CD14-positive monocyte (primary cell): Measurements from ENCODE around the gene PODN. TPM values are rescaled to one million over a fixed set of nuclear protein-coding genes. Genes with fewer than 3 reads are reported as not detected.

Experiments
- DNase-seq, 3 donors: peaks; one replicate each; pipeline ENCODE4 v3.0.0-alpha.2; 2011 to 2022
- H2AFZ ChIP-seq: 2 replicates; pipeline ENCODE4 v1.6.0; 2012; ENCODE audit warnings: mild to moderate bottlenecking, low read depth, low read length, inconsistent platforms; ENCODE audit not compliant: insufficient read depth, poor library complexity, severe bottlenecking
- H3K27ac ChIP-seq, 2 donors: 1 replicate in 1 of 2; 2 replicates in 1 of 2; pipeline ENCODE4 v1.5.1; 2012 to 2013; ENCODE audit warnings: low read length in 2 of 2, control low read depth in 1 of 2, inconsistent platforms in 1 of 2, low read depth in 1 of 2, mild to moderate bottlenecking in 1 of 2
- H3K27me3 ChIP-seq, 2 donors: one replicate each; pipeline versions ENCODE4 v1.6.0 to v1.6.1; 2011 to 2013; ENCODE audit warnings: low read length in 2 of 2; ENCODE audit not compliant: control insufficient read depth in 2 of 2, insufficient read depth in 2 of 2
- H3K36me3 ChIP-seq, 2 donors: replicated peaks in 1 of 2; 1 replicate in 1 of 2; 2 replicates in 1 of 2; pipeline versions ENCODE4 v1.5.1 to v1.6.1; 2012 to 2013; ENCODE audit warnings: low read length in 2 of 2, control low read depth in 1 of 2, inconsistent platforms in 1 of 2, mild to moderate bottlenecking in 1 of 2; ENCODE audit not compliant: insufficient read depth in 2 of 2, control insufficient read depth in 1 of 2
- H3K4me1 ChIP-seq, 2 donors: 1 replicate in 1 of 2; 2 replicates in 1 of 2; pipeline versions ENCODE4 v1.5.1 to v1.6.1; 2012 to 2013; ENCODE audit warnings: low read length in 2 of 2, control low read depth in 1 of 2, inconsistent platforms in 1 of 2, mild to moderate bottlenecking in 1 of 2, moderate library complexity in 1 of 2; ENCODE audit not compliant: insufficient read depth in 2 of 2, control insufficient read depth in 1 of 2
- H3K4me2 ChIP-seq: replicated peaks from 2 replicates; pipeline ENCODE3; 2012; ENCODE audit warnings: low read length, moderate library complexity, mild to moderate bottlenecking; ENCODE audit not compliant: poor library complexity, severe bottlenecking; ENCODE audit errors: extremely low read depth
- H3K4me3 ChIP-seq, 3 experiments: fragments of 200-600 bp in 1 of 3; sonication (generic) in 1 of 3; replicated peaks in 1 of 3; 1 replicate in 2 of 3; 2 replicates in 1 of 3; pipeline ENCODE4 v1.5.1; 2011 to 2013; ENCODE audit warnings: low read length in 3 of 3, mild to moderate bottlenecking in 3 of 3, control low read depth in 2 of 3, low read depth in 2 of 3, inconsistent platforms in 1 of 3, moderate library complexity in 1 of 3
- H3K79me2 ChIP-seq: 2 replicates; pipeline ENCODE4 v1.6.0; 2012; ENCODE audit warnings: mild to moderate bottlenecking, control low read depth, inconsistent platforms, low read length, moderate library complexity; ENCODE audit not compliant: insufficient read depth
- H3K9ac ChIP-seq: 2 replicates; pipeline ENCODE4 v1.6.0; 2017; ENCODE audit warnings: low read length, mild to moderate bottlenecking; ENCODE audit not compliant: insufficient read depth, poor library complexity, severe bottlenecking
- H3K9me3 ChIP-seq, 2 donors: replicated peaks in 1 of 2; 1 replicate in 1 of 2; 2 replicates in 1 of 2; pipeline versions ENCODE4 v1.5.1 to v1.6.1; 2012 to 2013; ENCODE audit warnings: low read length in 2 of 2, control low read depth in 1 of 2; ENCODE audit not compliant: control insufficient read depth in 1 of 2, insufficient read depth in 1 of 2
- H4K20me1 ChIP-seq: 2 replicates; pipeline ENCODE4 v1.6.0; 2012; ENCODE audit warnings: mild to moderate bottlenecking, low read length, control low read depth, moderate library complexity; ENCODE audit not compliant: insufficient read depth
- H3K27ac Mint-ChIP-seq, 7 donors: one replicate each; pipeline ENCODE4 v1.8.0; 2020; ENCODE audit warnings: mild to moderate bottlenecking in 7 of 7, mixed read lengths in 7 of 7, moderate library complexity in 6 of 7, inconsistent platforms in 2 of 7
- H3K27me3 Mint-ChIP-seq, 3 donors: one replicate each; pipeline ENCODE4 v1.8.0; 2021 to 2022; ENCODE audit warnings: low read depth in 3 of 3, mild to moderate bottlenecking in 3 of 3, mixed read lengths in 3 of 3, moderate library complexity in 3 of 3, inconsistent platforms in 1 of 3
- H3K36me3 Mint-ChIP-seq, 2 donors: one replicate each; pipeline ENCODE4 v1.8.0; 2020; ENCODE audit warnings: mixed read lengths in 2 of 2, inconsistent platforms in 1 of 2, mild to moderate bottlenecking in 1 of 2
- H3K4me1 Mint-ChIP-seq: one replicate; pipeline ENCODE4 v1.8.0; 2020; ENCODE audit warnings: mild to moderate bottlenecking, mixed read lengths
- H3K4me3 Mint-ChIP-seq, 2 donors: one replicate each; pipeline ENCODE4 v1.8.0; 2020; ENCODE audit warnings: mild to moderate bottlenecking in 2 of 2, mixed read lengths in 2 of 2, moderate library complexity in 1 of 2
- H3K9me3 Mint-ChIP-seq, 7 donors: one replicate each; pipeline ENCODE4 v1.8.0; 2020 to 2022; ENCODE audit warnings: mixed read lengths in 7 of 7, mild to moderate bottlenecking in 6 of 7, moderate library complexity in 6 of 7, inconsistent platforms in 2 of 7
- WGBS: methylation state at CpG from one replicate; pipeline ENCODE4 v1.1.5; 2013; ENCODE audit warnings: missing lambda C conversion rate; ENCODE audit not compliant: insufficient coverage; 5-methylcytosine and 5-hydroxymethylcytosine counted together
- intact Hi-C, 2 donors: fragments of 100-400 bp; cut with micrococcal nuclease; formaldehyde crosslinking; loops; one replicate each; pipeline versions ENCODE4 v1.15.0 to v1.15.1; 2023
- polyA plus RNA-seq, 3 donors: library from polyadenylated mRNA; depleted of rRNA in 1 of 3; unstranded in 2 of 3; stranded (reverse) in 1 of 3; fragments of 300-500 nt in 2 of 3; fragments of >200 nt in 1 of 3; fragmentation: Illumina TruSeq in 2 of 3; gene quantifications; 1 replicate in 2 of 3; 2 replicates in 1 of 3; pipeline ENCODE4 v1.2.3, GENCODE V29; 2012 to 2021
- TF ChIP-seq, protein P1 (sequence below): fragments of 200-600 bp; IDR thresholded peaks from one replicate; pipeline ENCODE4 v1.8.0; 2022; ENCODE audit warnings: antibody characterized with exemption, mild to moderate bottlenecking

The PODN gene
- polyA plus RNA-seq, 3 donors = not detected

- Histone ChIP-seq H3K9me3 (no peaks in the 10 kb centered on the region), H3K9ac (no peak overlapping the region), H2AFZ (no peak overlapping the region), H3K4me3 (no peak overlapping the region), H3K4me1 (no peaks in the 10 kb centered on the region), H3K27ac (no peak overlapping the region), H3K36me3 (no peaks in the 10 kb centered on the region), H3K27me3 (no peaks in the 10 kb centered on the region), H4K20me1 (no peaks in the 10 kb centered on the region), H3K79me2 (no peaks in the 10 kb centered on the region), H3K4me2 (no peak overlapping the region)
- no peak for DNase-seq
- Mint-ChIP-seq H3K4me1 (no peaks in the 10 kb centered on the region), H3K27ac (no peak overlapping the region), H3K4me3 (no peak overlapping the region), H3K27me3 (peaks cover 0 to 2% (median 0%) of the 10 kb centered on the region in 3 donors), H3K9me3 (no peaks in the 10 kb centered on the region), H3K36me3 (no peaks in the 10 kb centered on the region)
- intact Hi-C loops = no loop called here
- TF ChIP-seq, protein P1, sequence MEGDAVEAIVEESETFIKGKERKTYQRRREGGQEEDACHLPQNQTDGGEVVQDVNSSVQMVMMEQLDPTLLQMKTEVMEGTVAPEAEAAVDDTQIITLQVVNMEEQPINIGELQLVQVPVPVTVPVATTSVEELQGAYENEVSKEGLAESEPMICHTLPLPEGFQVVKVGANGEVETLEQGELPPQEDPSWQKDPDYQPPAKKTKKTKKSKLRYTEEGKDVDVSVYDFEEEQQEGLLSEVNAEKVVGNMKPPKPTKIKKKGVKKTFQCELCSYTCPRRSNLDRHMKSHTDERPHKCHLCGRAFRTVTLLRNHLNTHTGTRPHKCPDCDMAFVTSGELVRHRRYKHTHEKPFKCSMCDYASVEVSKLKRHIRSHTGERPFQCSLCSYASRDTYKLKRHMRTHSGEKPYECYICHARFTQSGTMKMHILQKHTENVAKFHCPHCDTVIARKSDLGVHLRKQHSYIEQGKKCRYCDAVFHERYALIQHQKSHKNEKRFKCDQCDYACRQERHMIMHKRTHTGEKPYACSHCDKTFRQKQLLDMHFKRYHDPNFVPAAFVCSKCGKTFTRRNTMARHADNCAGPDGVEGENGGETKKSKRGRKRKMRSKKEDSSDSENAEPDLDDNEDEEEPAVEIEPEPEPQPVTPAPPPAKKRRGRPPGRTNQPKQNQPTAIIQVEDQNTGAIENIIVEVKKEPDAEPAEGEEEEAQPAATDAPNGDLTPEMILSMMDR = no peak
- 95% methylated on average over 8 of the region's 9 CpGs for WGBS
These were observed 14.2 kb downstream of the PODN start for GRCh38 chr1:53076165-53076564.

DNA sequence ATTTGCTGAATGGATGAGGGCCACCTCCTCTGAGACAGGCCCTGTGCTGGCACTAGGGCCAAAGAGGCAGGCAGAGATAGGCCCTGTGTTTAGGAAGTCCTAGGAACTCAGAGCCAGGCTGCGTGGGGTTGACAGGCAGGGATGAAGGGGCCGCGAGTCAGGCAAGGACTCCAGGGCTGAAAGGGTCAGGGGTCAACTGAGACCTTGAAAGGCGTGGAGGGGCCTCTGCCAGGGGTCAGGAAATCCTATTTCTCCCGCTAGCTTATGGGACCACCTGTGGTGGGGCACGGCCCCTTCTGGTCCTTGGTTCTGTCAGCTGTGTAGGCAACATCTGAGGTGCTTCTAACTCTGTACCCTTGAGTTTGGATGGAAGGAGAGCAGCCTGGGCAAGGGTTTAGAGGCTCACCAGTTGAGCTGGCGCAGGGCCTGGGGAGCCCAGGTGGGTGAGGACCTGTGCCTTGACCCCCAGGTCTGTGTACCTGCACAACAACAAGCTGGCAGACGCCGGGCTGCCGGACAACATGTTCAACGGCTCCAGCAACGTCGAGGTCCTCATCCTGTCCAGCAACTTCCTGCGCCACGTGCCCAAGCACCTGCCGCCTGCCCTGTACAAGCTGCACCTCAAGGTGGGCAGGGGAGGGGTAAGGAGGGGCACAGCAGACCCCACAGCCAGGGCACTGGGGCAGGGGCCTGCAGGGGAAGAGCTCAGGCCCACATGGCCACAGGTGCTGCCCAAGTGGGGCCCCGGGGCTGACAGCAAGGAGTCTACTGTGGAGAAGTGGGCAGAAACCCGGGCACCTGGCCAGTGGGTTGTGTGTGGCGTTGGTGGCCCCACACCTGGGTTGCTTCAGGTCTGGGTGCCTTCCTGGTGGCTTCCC is 14.9 kb downstream of the PODN start:
- H3K36me3 ChIP-seq = no peaks in the 10 kb centered on the region
- H3K4me2 ChIP-seq = no peak overlapping the region
- peaks cover 0 to 2% (median 2%) of the 10 kb centered on the region in 3 donors for H3K27me3 Mint-ChIP-seq
- no peaks in the 10 kb centered on the region for H3K9me3 ChIP-seq
- no peak overlapping the region for H3K4me3 ChIP-seq
- no peaks in the 10 kb centered on the region for H3K4me1 ChIP-seq
- no peak for DNase-seq
- H3K4me3 Mint-ChIP-seq = no peak overlapping the region
- no peak overlapping the region for H2AFZ ChIP-seq
- H3K79me2 ChIP-seq = no peaks in the 10 kb centered on the region
- intact Hi-C loops = no loop called here
- H4K20me1 ChIP-seq = no peaks in the 10 kb centered on the region
- no peak overlapping the region for H3K27ac Mint-ChIP-seq
- no peaks in the 10 kb centered on the region for H3K27me3 ChIP-seq
- H3K9me3 Mint-ChIP-seq = no peaks in the 10 kb centered on the region
- no peak overlapping the region for H3K27ac ChIP-seq
- H3K36me3 Mint-ChIP-seq = no peaks in the 10 kb centered on the region
- 92% methylated on average over 15 of the region's 19 CpGs for WGBS
- TF ChIP-seq, protein P1 = no peak
- H3K4me1 Mint-ChIP-seq = no peaks in the 10 kb centered on the region
- no peak overlapping the region for H3K9ac ChIP-seq
